HepG2 (cell line): Measurements from ENCODE around the gene NID1. TPM values are rescaled to one million over a fixed set of nuclear protein-coding genes. Genes with fewer than 3 reads are reported as not detected.

Experiments used
- ATAC-seq: fragments of 200-7000 bp; cut with Tn5 transposase; 3 replicates; pipeline ENCODE4 v1.9.1; 2020; ENCODE audit warnings: mild to moderate bottlenecking, moderate library complexity
- BruUV-seq: library from RNA; stranded (reverse); fragments of 400-500 nt; replicated peaks from 2 replicates; lab custom pipeline; 2021; lab: Mats Ljungman, UMichigan
- CTCF ChIA-PET: fragments of 300-600 bp; formaldehyde crosslinking; extraction: SDS; loops from one replicate; lab custom pipeline; 2021; ENCODE audit warnings: low total read pairs, inconsistent platforms, low intra/inter-chr PET ratio; lab: Yijun Ruan, JAX
- POLR2A ChIA-PET: fragments of 350-600 bp; sonication (Branson Sonifier 250); formaldehyde crosslinking; loops from one replicate; lab custom pipeline; 2020; ENCODE audit warnings: antibody characterized with exemption, inconsistent platforms; lab: Yijun Ruan, JAX
- DNase-seq: peaks from one replicate; pipeline ENCODE4 v3.0.0-alpha.2; 2015; ENCODE audit warnings: low spot score
- FAIRE-seq: peaks from 3 replicates; lab custom pipeline; 2011; peaks lifted over from hg19 to GRCh38; lab: Jason Lieb, UNC
- H2AFZ ChIP-seq: one replicate; pipeline ENCODE4 v1.6.1; 2011; ENCODE audit warnings: low read length, inconsistent platforms
- H3K27ac ChIP-seq: fragments of 300-600 bp; 3 replicates; pipeline ENCODE4 v1.8.0; 2011; ENCODE audit warnings: mixed run types, mild to moderate bottlenecking, mixed read lengths, low read length, inconsistent platforms; ENCODE audit not compliant: insufficient read depth; ENCODE audit errors: extremely low read length
- H3K27me3 ChIP-seq, 2 experiments: fragments of 200-600 bp in 1 of 2; 2 replicates in 1 of 2; 3 replicates in 1 of 2; pipeline versions ENCODE4 v1.6.0 to v1.8.0; 2011; ENCODE audit warnings: low read length in 2 of 2, mild to moderate bottlenecking in 2 of 2, moderate library complexity in 2 of 2, inconsistent platforms in 1 of 2; ENCODE audit not compliant: insufficient read depth in 2 of 2, control insufficient read depth in 1 of 2
- H3K36me3 ChIP-seq, 2 experiments: fragments of 200-600 bp in 1 of 2; replicated peaks in 1 of 2; 2 replicates in 1 of 2; 3 replicates in 1 of 2; pipeline versions ENCODE4 v1.5.1 to v1.8.0; 2011; ENCODE audit warnings: low read length in 2 of 2, inconsistent platforms in 1 of 2; ENCODE audit not compliant: insufficient read depth in 2 of 2, control insufficient read depth in 1 of 2
- H3K4me1 ChIP-seq: 2 replicates; pipeline ENCODE4 v1.5.1; 2012; ENCODE audit warnings: low read length, inconsistent platforms; ENCODE audit not compliant: insufficient read depth
- H3K4me2 ChIP-seq: 2 replicates; pipeline ENCODE4 v1.6.0; 2011; ENCODE audit warnings: low read depth, low read length, inconsistent platforms
- H3K4me3 ChIP-seq, 3 experiments: fragments of 200-600 bp in 1 of 3; sonication (generic), shearing (Covaris generic) in 1 of 3; replicated peaks in 1 of 3; 2 replicates each; pipeline ENCODE4 v1.5.1; 2011 to 2016; ENCODE audit warnings: low read length in 3 of 3, inconsistent platforms in 2 of 3, low read depth in 2 of 3, mild to moderate bottlenecking in 2 of 3, control low read depth in 1 of 3, mixed read lengths in 1 of 3; ENCODE audit not compliant: insufficient read depth in 1 of 3
- H3K79me2 ChIP-seq: one replicate; pipeline ENCODE4 v1.6.1; 2011; ENCODE audit warnings: low read length, inconsistent platforms; ENCODE audit not compliant: insufficient read depth
- H3K9ac ChIP-seq: 2 replicates; pipeline ENCODE4 v1.6.0; 2011; ENCODE audit warnings: mild to moderate bottlenecking, low read depth, low read length, inconsistent platforms; ENCODE audit not compliant: insufficient read depth
- H3K9me3 ChIP-seq: 2 replicates; pipeline ENCODE4 v1.5.1; 2012; ENCODE audit warnings: mild to moderate bottlenecking, low read length
- H4K20me1 ChIP-seq: 2 replicates; pipeline ENCODE4 v1.6.0; 2011; ENCODE audit warnings: inconsistent platforms, mild to moderate bottlenecking, low read length, moderate library complexity; ENCODE audit not compliant: insufficient read depth
- BRD4 ChIP-seq: sonication (generic); formaldehyde crosslinking; IDR thresholded peaks from 2 replicates; pipeline ENCODE4 v1.4.0; 2020; ENCODE audit warnings: missing genetic modification reagents
- DPF2 ChIP-seq: sonication (generic); formaldehyde crosslinking; IDR thresholded peaks from 2 replicates; pipeline ENCODE4 v1.4.0; 2020; ENCODE audit warnings: mild to moderate bottlenecking, low read depth, missing genetic modification reagents, borderline replicate concordance
- ESRRA ChIP-seq: sonication (generic); formaldehyde crosslinking; IDR thresholded peaks from 2 replicates; pipeline ENCODE4 v1.5.1; 2020; ENCODE audit warnings: mild to moderate bottlenecking, low read depth, missing genetic modification reagents
- TCF7L2 ChIP-seq: IDR thresholded peaks from 2 replicates; pipeline ENCODE4 v1.6.1; 2011; ENCODE audit warnings: mild to moderate bottlenecking, low read depth, low read length, moderate library complexity
- ZNF441 ChIP-seq: sonication (generic); formaldehyde crosslinking; IDR thresholded peaks from 2 replicates; pipeline ENCODE4 v1.7.0; 2021; ENCODE audit warnings: missing genetic modification reagents, borderline replicate concordance
- ZNF747 ChIP-seq: sonication (generic); formaldehyde crosslinking; IDR thresholded peaks from 2 replicates; pipeline ENCODE4 v1.8.1; 2023; ENCODE audit warnings: missing genetic modification reagents, mild to moderate bottlenecking, borderline replicate concordance
- WGBS: methylation state at CpG from one replicate; pipeline ENCODE4 v1.1.6; 2017; ENCODE audit warnings: low lambda C conversion rate; 5-methylcytosine and 5-hydroxymethylcytosine counted together
- in situ Hi-C: cut with HindIII; loops from 2 replicates; pipeline ENCODE4 v1.10.0; 2017; ENCODE audit warnings: low pct_unique_long_range_greater_than_20kb; ENCODE audit not compliant: extremely low pct_ligation_motif_present
- intact Hi-C: fragments of 100-400 bp; cut with micrococcal nuclease; formaldehyde crosslinking; loops from one replicate; pipeline ENCODE4 v1.10.0; 2022; ENCODE audit not compliant: unreplicated experiment
- polyA plus RNA-seq, 8 experiments: library from polyadenylated mRNA; depleted of rRNA in 3 of 8; stranded (reverse) in 7 of 8; unstranded in 1 of 8; fragments of >200 nt; fragmentation: Illumina TruSeq in 4 of 8; extraction: Trizol in 4 of 8; gene quantifications; 2 replicates each; pipeline versions ENCODE4 v1.2.1 to v1.2.3, GENCODE V29; 2011 to 2016; ENCODE audit warnings: low read depth in 4 of 8, missing spikeins in 1 of 8, mixed read lengths in 1 of 8; ENCODE audit not compliant: insufficient read depth in 1 of 8
- total RNA-seq, 5 experiments: library from RNA; depleted of rRNA; stranded (reverse); fragments of >200 nt; fragmentation: Illumina TruSeq; extraction: Trizol; gene quantifications; 2 replicates each; pipeline ENCODE4 v1.2.3, GENCODE V29; 2016; ENCODE audit warnings: low read depth in 1 of 5
- TF ChIP-seq, protein P1 (sequence below): sonication (generic); IDR thresholded peaks from 2 replicates; pipeline ENCODE4 v1.6.1; 2016; ENCODE audit warnings: low read depth, borderline replicate concordance
- TF ChIP-seq, protein P2 (sequence below): sonication (generic); formaldehyde crosslinking; IDR thresholded peaks from 2 replicates; pipeline ENCODE4 v1.4.0; 2020; ENCODE audit warnings: missing genetic modification reagents
- TF ChIP-seq, protein P3 (sequence below): sonication (generic); formaldehyde crosslinking; IDR thresholded peaks from 2 replicates; pipeline ENCODE4 v1.4.0; 2020; ENCODE audit warnings: mild to moderate bottlenecking, missing genetic modification reagents
- TF ChIP-seq, protein P4 (sequence below): sonication (generic); formaldehyde crosslinking; IDR thresholded peaks from 2 replicates; pipeline ENCODE4 v1.5.0; 2020; ENCODE audit warnings: mild to moderate bottlenecking, missing genetic modification reagents
- TF ChIP-seq, protein P5 (sequence below): sonication (generic); formaldehyde crosslinking; IDR thresholded peaks from 2 replicates; pipeline ENCODE4 v1.4.0; 2020; ENCODE audit warnings: missing genetic modification reagents

The NID1 gene
- total and polyA plus RNA-seq, 2 of the 13 experiments (the other 11 are each of a cell fraction or from before 2014, with no cell fraction given) = 50.2 to 56.1 TPM

DNA sequence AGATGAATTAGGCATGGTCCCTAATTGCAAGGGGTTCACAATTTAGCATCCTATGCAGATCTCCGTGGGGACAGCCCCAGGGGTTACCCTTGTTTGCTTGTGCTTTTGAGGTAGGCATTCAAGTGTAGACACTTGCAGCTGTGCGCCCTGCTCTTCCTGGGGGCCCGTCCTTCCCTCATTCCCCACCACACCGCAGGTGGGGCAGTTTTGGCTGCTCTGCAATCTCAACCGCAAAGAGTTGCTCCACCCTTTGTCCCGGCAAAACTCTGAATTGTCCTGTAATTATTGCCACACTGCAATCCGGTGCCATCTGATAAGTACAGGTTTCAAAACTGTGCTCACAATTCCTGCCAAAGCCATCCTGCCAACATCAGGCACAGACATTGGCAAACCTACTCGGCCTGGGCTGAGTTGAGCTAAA is 132.8 kb downstream of the NID1 start (continued):
- TF ChIP-seq, protein P1, sequence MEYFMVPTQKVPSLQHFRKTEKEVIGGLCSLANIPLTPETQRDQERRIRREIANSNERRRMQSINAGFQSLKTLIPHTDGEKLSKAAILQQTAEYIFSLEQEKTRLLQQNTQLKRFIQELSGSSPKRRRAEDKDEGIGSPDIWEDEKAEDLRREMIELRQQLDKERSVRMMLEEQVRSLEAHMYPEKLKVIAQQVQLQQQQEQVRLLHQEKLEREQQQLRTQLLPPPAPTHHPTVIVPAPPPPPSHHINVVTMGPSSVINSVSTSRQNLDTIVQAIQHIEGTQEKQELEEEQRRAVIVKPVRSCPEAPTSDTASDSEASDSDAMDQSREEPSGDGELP = no peak
- TF ChIP-seq ZNF747 = no peak
- TF ChIP-seq, protein P2, sequence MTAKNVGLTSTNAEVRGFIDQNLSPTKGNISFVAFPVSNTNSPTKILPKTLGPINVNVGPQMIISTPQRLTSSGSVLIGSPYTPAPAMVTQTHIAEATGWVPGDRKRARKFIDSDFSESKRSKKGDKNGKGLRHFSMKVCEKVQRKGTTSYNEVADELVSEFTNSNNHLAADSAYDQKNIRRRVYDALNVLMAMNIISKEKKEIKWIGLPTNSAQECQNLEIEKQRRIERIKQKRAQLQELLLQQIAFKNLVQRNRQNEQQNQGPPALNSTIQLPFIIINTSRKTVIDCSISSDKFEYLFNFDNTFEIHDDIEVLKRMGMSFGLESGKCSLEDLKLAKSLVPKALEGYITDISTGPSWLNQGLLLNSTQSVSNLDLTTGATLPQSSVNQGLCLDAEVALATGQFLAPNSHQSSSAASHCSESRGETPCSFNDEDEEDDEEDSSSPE (CRISPR knock-in tag) = no peak
- TF ChIP-seq, protein P3, sequence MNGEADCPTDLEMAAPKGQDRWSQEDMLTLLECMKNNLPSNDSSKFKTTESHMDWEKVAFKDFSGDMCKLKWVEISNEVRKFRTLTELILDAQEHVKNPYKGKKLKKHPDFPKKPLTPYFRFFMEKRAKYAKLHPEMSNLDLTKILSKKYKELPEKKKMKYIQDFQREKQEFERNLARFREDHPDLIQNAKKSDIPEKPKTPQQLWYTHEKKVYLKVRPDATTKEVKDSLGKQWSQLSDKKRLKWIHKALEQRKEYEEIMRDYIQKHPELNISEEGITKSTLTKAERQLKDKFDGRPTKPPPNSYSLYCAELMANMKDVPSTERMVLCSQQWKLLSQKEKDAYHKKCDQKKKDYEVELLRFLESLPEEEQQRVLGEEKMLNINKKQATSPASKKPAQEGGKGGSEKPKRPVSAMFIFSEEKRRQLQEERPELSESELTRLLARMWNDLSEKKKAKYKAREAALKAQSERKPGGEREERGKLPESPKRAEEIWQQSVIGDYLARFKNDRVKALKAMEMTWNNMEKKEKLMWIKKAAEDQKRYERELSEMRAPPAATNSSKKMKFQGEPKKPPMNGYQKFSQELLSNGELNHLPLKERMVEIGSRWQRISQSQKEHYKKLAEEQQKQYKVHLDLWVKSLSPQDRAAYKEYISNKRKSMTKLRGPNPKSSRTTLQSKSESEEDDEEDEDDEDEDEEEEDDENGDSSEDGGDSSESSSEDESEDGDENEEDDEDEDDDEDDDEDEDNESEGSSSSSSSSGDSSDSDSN (CRISPR knock-in tag) = no peak
- TF ChIP-seq ZNF441 (CRISPR knock-in tag) = no peak
- TF ChIP-seq DPF2 (CRISPR knock-in tag) = no peak

DNA sequence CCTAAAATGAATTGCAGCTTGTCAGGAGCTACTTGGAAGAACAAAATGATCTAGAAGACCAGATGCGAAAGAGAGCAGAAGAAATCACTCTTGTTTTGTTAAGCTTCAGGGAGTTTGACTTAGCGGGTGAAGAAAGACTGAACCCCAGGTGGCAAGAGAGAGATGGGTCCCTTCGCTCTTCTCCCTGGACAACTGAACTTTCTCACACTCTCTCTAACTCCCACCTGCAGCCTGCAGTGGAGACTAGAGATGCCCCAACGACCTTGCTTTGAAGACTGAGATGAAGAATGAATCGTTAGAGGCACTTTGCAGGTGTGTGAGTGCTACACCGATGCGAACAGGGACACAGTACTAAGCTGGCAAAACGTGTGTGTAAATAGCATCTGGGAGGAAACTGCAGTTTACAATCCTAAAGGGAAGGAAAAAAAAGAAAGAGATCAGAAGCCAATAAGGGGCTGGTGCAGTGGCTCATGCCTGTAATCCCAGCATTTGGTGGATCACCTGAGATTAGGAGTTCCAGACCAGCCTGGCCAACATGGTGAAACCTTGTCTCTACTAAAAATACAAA is 133.6 kb downstream of the NID1 start:
- ChIA-PET CTCF (no interaction called here), POLR2A (no interaction called here)
- ATAC-seq (no peak), FAIRE-seq (no peak), DNase-seq (no peak)
- no peaks in the 10 kb centered on the region for H3K79me2 ChIP-seq
- BruUV-seq = no TSS peak
- H3K4me1 ChIP-seq = no peaks in the 10 kb centered on the region
- WGBS = 59% methylated on average over 8 of the region's 8 CpGs
- no peak overlapping the region for H3K4me2 ChIP-seq
- H3K9me3 ChIP-seq = no peaks in the 10 kb centered on the region
- no peaks in the 10 kb centered on the region for H4K20me1 ChIP-seq
- in situ Hi-C loops = no loop called here
- no peak overlapping the region for H3K9ac ChIP-seq
- no peak overlapping the region for H3K4me3 ChIP-seq
- H3K36me3 ChIP-seq = no peaks in the 10 kb centered on the region
- no peak overlapping the region for H3K27ac ChIP-seq
- no peak overlapping the region for H2AFZ ChIP-seq
- intact Hi-C loops = no loop called here
- H3K27me3 ChIP-seq = peaks cover 1 to 8% of the 10 kb centered on the region in 2 experiments; a peak in 2 of 5 replicates
- TF ChIP-seq, protein P4, sequence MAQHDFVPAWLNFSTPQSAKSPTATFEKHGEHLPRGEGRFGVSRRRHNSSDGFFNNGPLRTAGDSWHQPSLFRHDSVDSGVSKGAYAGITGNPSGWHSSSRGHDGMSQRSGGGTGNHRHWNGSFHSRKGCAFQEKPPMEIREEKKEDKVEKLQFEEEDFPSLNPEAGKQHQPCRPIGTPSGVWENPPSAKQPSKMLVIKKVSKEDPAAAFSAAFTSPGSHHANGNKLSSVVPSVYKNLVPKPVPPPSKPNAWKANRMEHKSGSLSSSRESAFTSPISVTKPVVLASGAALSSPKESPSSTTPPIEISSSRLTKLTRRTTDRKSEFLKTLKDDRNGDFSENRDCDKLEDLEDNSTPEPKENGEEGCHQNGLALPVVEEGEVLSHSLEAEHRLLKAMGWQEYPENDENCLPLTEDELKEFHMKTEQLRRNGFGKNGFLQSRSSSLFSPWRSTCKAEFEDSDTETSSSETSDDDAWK (CRISPR knock-in tag) = no peak
- TF ChIP-seq BRD4 (CRISPR knock-in tag) = no peak
- no peak for TF ChIP-seq TCF7L2
- TF ChIP-seq, protein P5, sequence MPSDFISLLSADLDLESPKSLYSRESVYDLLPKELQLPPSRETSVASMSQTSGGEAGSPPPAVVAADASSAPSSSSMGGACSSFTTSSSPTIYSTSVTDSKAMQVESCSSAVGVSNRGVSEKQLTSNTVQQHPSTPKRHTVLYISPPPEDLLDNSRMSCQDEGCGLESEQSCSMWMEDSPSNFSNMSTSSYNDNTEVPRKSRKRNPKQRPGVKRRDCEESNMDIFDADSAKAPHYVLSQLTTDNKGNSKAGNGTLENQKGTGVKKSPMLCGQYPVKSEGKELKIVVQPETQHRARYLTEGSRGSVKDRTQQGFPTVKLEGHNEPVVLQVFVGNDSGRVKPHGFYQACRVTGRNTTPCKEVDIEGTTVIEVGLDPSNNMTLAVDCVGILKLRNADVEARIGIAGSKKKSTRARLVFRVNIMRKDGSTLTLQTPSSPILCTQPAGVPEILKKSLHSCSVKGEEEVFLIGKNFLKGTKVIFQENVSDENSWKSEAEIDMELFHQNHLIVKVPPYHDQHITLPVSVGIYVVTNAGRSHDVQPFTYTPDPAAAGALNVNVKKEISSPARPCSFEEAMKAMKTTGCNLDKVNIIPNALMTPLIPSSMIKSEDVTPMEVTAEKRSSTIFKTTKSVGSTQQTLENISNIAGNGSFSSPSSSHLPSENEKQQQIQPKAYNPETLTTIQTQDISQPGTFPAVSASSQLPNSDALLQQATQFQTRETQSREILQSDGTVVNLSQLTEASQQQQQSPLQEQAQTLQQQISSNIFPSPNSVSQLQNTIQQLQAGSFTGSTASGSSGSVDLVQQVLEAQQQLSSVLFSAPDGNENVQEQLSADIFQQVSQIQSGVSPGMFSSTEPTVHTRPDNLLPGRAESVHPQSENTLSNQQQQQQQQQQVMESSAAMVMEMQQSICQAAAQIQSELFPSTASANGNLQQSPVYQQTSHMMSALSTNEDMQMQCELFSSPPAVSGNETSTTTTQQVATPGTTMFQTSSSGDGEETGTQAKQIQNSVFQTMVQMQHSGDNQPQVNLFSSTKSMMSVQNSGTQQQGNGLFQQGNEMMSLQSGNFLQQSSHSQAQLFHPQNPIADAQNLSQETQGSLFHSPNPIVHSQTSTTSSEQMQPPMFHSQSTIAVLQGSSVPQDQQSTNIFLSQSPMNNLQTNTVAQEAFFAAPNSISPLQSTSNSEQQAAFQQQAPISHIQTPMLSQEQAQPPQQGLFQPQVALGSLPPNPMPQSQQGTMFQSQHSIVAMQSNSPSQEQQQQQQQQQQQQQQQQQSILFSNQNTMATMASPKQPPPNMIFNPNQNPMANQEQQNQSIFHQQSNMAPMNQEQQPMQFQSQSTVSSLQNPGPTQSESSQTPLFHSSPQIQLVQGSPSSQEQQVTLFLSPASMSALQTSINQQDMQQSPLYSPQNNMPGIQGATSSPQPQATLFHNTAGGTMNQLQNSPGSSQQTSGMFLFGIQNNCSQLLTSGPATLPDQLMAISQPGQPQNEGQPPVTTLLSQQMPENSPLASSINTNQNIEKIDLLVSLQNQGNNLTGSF (CRISPR knock-in tag) = no peak
- TF ChIP-seq ESRRA (CRISPR knock-in tag) = no peak
